HepG2 (cell line): Measurements from ENCODE around the gene ZFAND2B. TPM values are rescaled to one million over a fixed set of nuclear protein-coding genes. Genes with fewer than 3 reads are reported as not detected.

Experiments used
- AGO2 ChIP-seq: fragments of 200-400 bp; formaldehyde crosslinking; optimal IDR thresholded peaks from 2 replicates; pipeline ENCODE3; 2017; ENCODE audit warnings: mild to moderate bottlenecking, low read depth, low read length, moderate library complexity
- ETV5 ChIP-seq: IDR thresholded peaks from 2 replicates; pipeline ENCODE4 v1.6.1; 2018; ENCODE audit warnings: missing biosample characterization, missing genetic modification reagents, inconsistent platforms, borderline replicate concordance
- HES4 ChIP-seq: sonication (generic); formaldehyde crosslinking; IDR thresholded peaks from 2 replicates; pipeline ENCODE4 v1.9.0; 2021; ENCODE audit warnings: mild to moderate bottlenecking, missing genetic modification reagents, borderline replicate concordance
- NFKB2 ChIP-seq: sonication (generic); formaldehyde crosslinking; IDR thresholded peaks from 2 replicates; pipeline ENCODE4 v1.4.0; 2020; ENCODE audit warnings: missing genetic modification reagents, borderline replicate concordance
- POLR2A ChIP-seq, 2 experiments: IDR thresholded peaks; 2 replicates each; pipeline ENCODE4 v1.6.1; 2011; ENCODE audit warnings: low read depth in 2 of 2, low read length in 2 of 2, mild to moderate bottlenecking in 1 of 2, moderate library complexity in 1 of 2; ENCODE audit not compliant: insufficient read depth in 1 of 2
- POLR2G ChIP-seq: fragments of 200-400 bp; formaldehyde crosslinking; IDR thresholded peaks from 2 replicates; pipeline ENCODE4 v1.6.1; 2018; ENCODE audit warnings: mild to moderate bottlenecking, low read depth, low read length, moderate library complexity
- RBFOX2 ChIP-seq: fragments of 200-400 bp; formaldehyde crosslinking; IDR thresholded peaks from 2 replicates; pipeline ENCODE4 v1.6.1; 2017; ENCODE audit warnings: low read depth, mild to moderate bottlenecking, low read length
- SETDB1 ChIP-seq: sonication (generic); formaldehyde crosslinking; IDR thresholded peaks from 2 replicates; pipeline ENCODE4 v1.5.1; 2020; ENCODE audit warnings: missing genetic modification reagents, mild to moderate bottlenecking, borderline replicate concordance
- ZNF136 ChIP-seq: sonication (generic); formaldehyde crosslinking; IDR thresholded peaks from 2 replicates; pipeline ENCODE4 v1.8.1; 2022; ENCODE audit warnings: low read depth, mild to moderate bottlenecking, moderate library complexity, missing genetic modification reagents
- ZNF263 ChIP-seq: sonication (generic); formaldehyde crosslinking; IDR thresholded peaks from 2 replicates; pipeline ENCODE4 v1.4.0; 2020; ENCODE audit warnings: missing genetic modification reagents
- ZNF501 ChIP-seq: sonication (generic); formaldehyde crosslinking; IDR thresholded peaks from 2 replicates; pipeline ENCODE4 v1.5.1; 2020; ENCODE audit warnings: mild to moderate bottlenecking, moderate library complexity, missing genetic modification reagents
- ZNF549 ChIP-seq: sonication (generic); formaldehyde crosslinking; IDR thresholded peaks from 2 replicates; pipeline ENCODE4 v1.5.0; 2020; ENCODE audit warnings: missing genetic modification reagents
- ZNF891 ChIP-seq: sonication (generic); formaldehyde crosslinking; IDR thresholded peaks from 2 replicates; pipeline ENCODE4 v1.5.0; 2020; ENCODE audit warnings: mild to moderate bottlenecking, missing genetic modification reagents
- ZSCAN31 ChIP-seq: sonication (generic); formaldehyde crosslinking; IDR thresholded peaks from 2 replicates; pipeline ENCODE4 v1.5.0; 2020; ENCODE audit warnings: low read depth, mild to moderate bottlenecking, missing genetic modification reagents
- polyA plus RNA-seq, 8 experiments: library from polyadenylated mRNA; depleted of rRNA in 3 of 8; stranded (reverse) in 7 of 8; unstranded in 1 of 8; fragments of >200 nt; fragmentation: Illumina TruSeq in 4 of 8; extraction: Trizol in 4 of 8; gene quantifications; 2 replicates each; pipeline versions ENCODE4 v1.2.1 to v1.2.3, GENCODE V29; 2011 to 2016; ENCODE audit warnings: low read depth in 4 of 8, missing spikeins in 1 of 8, mixed read lengths in 1 of 8; ENCODE audit not compliant: insufficient read depth in 1 of 8
- total RNA-seq, 5 experiments: library from RNA; depleted of rRNA; stranded (reverse); fragments of >200 nt; fragmentation: Illumina TruSeq; extraction: Trizol; gene quantifications; 2 replicates each; pipeline ENCODE4 v1.2.3, GENCODE V29; 2016; ENCODE audit warnings: low read depth in 1 of 5
- TF ChIP-seq, protein P1 (sequence below): sonication (generic); formaldehyde crosslinking; IDR thresholded peaks from 2 replicates; pipeline ENCODE4 v1.5.1; 2020; ENCODE audit warnings: missing genetic modification reagents, mild to moderate bottlenecking, borderline replicate concordance
- TF ChIP-seq, protein P2 (sequence below): IDR thresholded peaks from 2 replicates; pipeline ENCODE4 v1.4.0; 2020; ENCODE audit warnings: mild to moderate bottlenecking, missing genetic modification reagents
- TF ChIP-seq, protein P3 (sequence below): sonication (generic); formaldehyde crosslinking; IDR thresholded peaks from 2 replicates; pipeline ENCODE4 v1.5.0; 2020; ENCODE audit warnings: mild to moderate bottlenecking, missing genetic modification reagents
- TF ChIP-seq, protein P4 (sequence below): sonication (generic); formaldehyde crosslinking; IDR thresholded peaks from 2 replicates; pipeline ENCODE4 v1.8.0; 2022; ENCODE audit warnings: mild to moderate bottlenecking, missing genetic modification reagents, moderate library complexity

ZFAND2B gene
- total and polyA plus RNA-seq, 2 of the 13 experiments (the other 11 are each of a cell fraction or from before 2014, with no cell fraction given), result 53.3 to 115 TPM

- TF ChIP-seq ZSCAN31 (CRISPR knock-in tag) (no peak), ZNF263 (CRISPR knock-in tag) (peak; percentile 79), NFKB2 (CRISPR knock-in tag) (peak; percentile 38; the same call in 1 of the 2 replicates), RBFOX2 (peak; percentile 44; the same call in 1 of the 2 replicates), ZNF891 (peak; percentile 50; the same call in 1 of the 2 replicates), POLR2G (peak; percentile 66), ZNF136 (CRISPR knock-in tag) (no peak), HES4 (0 out of 2 replicates have a peak, but pooled peaks have one; percentile 23), AGO2 (peak; percentile 56), POLR2A (IDR thresholded peaks at IDR 0.05; ENCODE audit: insufficient read depth in 1 of 2, low read depth in 2 of 2, low read length in 2 of 2) (peak in 1 of 2 experiments; percentile 20; a peak in 1 of 4 replicates), ETV5 (CRISPR knock-in tag) (no peak), SETDB1 (0 out of 2 replicates have a peak, but pooled peaks have one; percentile 50), ZNF501 (CRISPR knock-in tag) (0 out of 2 replicates have a peak, but pooled peaks have one; percentile 24), ZNF549 (CRISPR knock-in tag) (no peak)
- TF ChIP-seq, protein P1, sequence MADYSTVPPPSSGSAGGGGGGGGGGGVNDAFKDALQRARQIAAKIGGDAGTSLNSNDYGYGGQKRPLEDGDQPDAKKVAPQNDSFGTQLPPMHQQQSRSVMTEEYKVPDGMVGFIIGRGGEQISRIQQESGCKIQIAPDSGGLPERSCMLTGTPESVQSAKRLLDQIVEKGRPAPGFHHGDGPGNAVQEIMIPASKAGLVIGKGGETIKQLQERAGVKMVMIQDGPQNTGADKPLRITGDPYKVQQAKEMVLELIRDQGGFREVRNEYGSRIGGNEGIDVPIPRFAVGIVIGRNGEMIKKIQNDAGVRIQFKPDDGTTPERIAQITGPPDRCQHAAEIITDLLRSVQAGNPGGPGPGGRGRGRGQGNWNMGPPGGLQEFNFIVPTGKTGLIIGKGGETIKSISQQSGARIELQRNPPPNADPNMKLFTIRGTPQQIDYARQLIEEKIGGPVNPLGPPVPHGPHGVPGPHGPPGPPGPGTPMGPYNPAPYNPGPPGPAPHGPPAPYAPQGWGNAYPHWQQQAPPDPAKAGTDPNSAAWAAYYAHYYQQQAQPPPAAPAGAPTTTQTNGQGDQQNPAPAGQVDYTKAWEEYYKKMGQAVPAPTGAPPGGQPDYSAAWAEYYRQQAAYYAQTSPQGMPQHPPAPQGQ (CRISPR knock-in tag), result 0 out of 2 replicates have a peak, but pooled peaks have one; percentile 29
- TF ChIP-seq, protein P2, sequence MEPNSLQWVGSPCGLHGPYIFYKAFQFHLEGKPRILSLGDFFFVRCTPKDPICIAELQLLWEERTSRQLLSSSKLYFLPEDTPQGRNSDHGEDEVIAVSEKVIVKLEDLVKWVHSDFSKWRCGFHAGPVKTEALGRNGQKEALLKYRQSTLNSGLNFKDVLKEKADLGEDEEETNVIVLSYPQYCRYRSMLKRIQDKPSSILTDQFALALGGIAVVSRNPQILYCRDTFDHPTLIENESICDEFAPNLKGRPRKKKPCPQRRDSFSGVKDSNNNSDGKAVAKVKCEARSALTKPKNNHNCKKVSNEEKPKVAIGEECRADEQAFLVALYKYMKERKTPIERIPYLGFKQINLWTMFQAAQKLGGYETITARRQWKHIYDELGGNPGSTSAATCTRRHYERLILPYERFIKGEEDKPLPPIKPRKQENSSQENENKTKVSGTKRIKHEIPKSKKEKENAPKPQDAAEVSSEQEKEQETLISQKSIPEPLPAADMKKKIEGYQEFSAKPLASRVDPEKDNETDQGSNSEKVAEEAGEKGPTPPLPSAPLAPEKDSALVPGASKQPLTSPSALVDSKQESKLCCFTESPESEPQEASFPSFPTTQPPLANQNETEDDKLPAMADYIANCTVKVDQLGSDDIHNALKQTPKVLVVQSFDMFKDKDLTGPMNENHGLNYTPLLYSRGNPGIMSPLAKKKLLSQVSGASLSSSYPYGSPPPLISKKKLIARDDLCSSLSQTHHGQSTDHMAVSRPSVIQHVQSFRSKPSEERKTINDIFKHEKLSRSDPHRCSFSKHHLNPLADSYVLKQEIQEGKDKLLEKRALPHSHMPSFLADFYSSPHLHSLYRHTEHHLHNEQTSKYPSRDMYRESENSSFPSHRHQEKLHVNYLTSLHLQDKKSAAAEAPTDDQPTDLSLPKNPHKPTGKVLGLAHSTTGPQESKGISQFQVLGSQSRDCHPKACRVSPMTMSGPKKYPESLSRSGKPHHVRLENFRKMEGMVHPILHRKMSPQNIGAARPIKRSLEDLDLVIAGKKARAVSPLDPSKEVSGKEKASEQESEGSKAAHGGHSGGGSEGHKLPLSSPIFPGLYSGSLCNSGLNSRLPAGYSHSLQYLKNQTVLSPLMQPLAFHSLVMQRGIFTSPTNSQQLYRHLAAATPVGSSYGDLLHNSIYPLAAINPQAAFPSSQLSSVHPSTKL, result no peak
- TF ChIP-seq, protein P3, sequence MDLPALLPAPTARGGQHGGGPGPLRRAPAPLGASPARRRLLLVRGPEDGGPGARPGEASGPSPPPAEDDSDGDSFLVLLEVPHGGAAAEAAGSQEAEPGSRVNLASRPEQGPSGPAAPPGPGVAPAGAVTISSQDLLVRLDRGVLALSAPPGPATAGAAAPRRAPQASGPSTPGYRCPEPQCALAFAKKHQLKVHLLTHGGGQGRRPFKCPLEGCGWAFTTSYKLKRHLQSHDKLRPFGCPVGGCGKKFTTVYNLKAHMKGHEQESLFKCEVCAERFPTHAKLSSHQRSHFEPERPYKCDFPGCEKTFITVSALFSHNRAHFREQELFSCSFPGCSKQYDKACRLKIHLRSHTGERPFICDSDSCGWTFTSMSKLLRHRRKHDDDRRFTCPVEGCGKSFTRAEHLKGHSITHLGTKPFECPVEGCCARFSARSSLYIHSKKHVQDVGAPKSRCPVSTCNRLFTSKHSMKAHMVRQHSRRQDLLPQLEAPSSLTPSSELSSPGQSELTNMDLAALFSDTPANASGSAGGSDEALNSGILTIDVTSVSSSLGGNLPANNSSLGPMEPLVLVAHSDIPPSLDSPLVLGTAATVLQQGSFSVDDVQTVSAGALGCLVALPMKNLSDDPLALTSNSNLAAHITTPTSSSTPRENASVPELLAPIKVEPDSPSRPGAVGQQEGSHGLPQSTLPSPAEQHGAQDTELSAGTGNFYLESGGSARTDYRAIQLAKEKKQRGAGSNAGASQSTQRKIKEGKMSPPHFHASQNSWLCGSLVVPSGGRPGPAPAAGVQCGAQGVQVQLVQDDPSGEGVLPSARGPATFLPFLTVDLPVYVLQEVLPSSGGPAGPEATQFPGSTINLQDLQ (CRISPR knock-in tag), result no peak
- TF ChIP-seq, protein P4, sequence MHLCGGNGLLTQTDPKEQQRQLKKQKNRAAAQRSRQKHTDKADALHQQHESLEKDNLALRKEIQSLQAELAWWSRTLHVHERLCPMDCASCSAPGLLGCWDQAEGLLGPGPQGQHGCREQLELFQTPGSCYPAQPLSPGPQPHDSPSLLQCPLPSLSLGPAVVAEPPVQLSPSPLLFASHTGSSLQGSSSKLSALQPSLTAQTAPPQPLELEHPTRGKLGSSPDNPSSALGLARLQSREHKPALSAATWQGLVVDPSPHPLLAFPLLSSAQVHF (CRISPR knock-in tag), result no peak
Observed at GRCh38 chr2:219209236-219210195, 2.9 kb downstream of the ZFAND2B start (continued).
